ENCODE data around the gene SAP130.
"Not testable (repeated sequence)": the region's sequence is repeated elsewhere in the genome, so short reads cannot be mapped to it uniquely, and the experiment has no call there.

Gene SAP130

DNA sequence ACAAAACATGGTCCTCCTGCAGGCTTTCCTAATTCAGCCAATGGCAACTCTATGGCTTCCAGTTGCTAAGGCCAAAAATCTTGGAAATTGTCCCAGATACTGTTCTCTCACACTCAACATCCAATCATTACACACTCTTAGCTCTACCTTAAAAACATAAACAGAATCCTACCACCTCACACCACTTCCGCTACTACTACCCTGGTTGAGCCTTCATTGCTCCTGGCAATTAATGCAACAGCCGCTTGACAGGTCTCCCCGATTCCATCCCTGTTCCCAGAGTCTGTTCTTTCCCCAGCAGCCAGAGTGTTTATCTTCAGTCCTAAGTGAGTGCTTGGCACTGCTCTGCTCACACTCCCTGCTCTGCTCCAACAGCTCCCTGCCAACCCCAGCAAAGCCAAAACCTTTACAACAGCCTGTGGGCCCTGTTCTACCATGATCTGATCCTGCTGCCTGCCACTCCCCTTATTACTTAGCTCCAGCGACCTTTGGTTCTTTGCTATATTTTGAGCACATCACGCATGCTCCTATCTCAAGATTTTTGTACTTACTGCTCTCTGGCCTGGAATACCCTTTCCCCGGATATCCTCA lies 74.6 kb downstream of the SAP130 start:
- DNase-seq = no peak

- no peak for DNase-seq
Measured at GRCh38 chr2:127951026-127951425, 76.8 kb downstream of the SAP130 start.

- DNase-seq = no peak
Measured at GRCh38 chr2:127950264-127950663, 77.6 kb downstream of the SAP130 start.

GRCh38 chr2:127945281-127945680 lies 82.6 kb downstream of the SAP130 start:
- DNase-seq = no peak

GRCh38 chr2:127943186-127943585 lies 84.7 kb downstream of the SAP130 start:
- DNase-seq = no peak

- no peak for DNase-seq
Measured at GRCh38 chr2:127942002-127942401, 85.9 kb downstream of the SAP130 start.

GRCh38 chr2:127941461-127941860 lies 86.4 kb downstream of the SAP130 start:
- DNase-seq = no peak

GRCh38 chr2:127940641-127941040 lies 87.2 kb downstream of the SAP130 start:
- no peak for DNase-seq

DNA sequence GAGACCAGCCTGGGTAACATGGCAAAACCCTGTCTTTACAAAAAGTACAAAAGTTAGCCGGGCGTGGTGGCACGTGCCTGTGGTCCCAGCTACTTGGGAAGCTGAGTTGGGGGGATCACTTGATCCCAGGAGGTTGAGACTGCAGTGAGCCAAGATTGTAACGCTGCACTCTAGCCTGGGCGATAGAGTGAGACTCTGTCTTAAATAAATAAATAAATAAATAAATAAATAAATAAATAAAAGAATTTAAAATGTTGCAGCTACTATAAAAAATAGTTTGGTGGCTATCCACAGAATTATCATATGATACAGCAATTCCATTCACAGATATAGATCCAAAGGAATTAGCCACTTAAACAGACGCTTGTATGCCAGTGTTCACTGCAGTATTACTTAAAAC lies 92.5 kb downstream of the SAP130 start:
- no peak for DNase-seq

GRCh38 chr2:127932199-127932876 lies 95.5 kb downstream of the SAP130 start:
- DNase-seq = peak; percentile 45

DNA sequence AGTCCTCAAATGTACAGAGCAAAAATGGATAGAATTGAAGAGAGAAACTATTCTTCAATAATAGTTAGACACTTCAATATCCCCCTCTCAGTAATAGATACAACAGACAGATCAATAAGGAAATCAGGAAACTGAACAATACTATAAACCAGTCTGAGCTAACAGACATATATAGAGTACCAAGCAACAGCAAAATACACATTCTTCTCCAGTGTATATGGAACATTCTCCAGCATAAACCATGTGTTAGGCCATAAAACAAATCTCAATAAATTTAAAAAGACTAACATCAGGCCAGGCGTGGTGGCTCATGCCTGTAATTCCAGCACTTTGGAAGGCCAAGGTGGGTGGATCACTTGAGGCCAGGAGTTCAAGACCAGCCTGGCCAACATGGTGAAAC lies 98.4 kb downstream of the SAP130 start:
- DNase-seq = no peak

DNA sequence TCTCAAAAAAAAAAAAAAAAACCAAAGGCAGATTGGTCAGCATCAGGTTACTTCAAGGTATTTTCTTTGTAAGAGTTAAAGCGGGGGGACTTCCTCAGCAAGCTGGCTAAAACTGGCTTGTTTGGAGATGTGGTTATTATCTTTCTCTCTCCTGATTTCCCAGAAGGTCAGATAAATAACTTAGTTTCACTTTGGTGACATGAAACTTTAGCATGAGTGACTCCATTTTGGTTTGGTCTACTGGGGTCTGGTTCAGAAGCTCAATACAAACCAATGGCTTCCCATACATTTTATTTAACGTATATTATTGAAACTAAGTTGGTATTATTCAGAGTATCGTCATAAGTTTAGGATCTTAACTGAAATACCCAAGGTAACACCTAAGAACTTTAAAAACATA lies 100.5 kb downstream of the SAP130 start:
- DNase-seq = no peak

DNA sequence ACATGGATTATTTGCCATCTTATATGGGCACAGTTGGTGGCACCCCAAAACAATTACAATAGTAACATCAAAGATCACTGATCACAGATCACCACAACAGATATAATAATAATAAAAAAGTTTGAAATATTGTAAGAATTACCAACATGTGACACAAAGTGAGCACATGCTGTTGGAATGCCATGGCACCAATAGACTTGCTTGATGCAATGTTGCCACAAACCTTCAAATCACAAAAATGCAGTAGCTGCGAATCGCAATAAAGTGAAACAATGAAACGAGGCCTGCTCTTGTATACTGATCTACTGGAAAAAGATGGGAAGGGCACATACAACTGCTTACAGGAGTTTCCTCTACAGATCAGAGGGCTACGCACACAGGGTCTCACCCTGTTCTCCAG lies 109.9 kb downstream of the SAP130 start:
- peak; percentile 25 for DNase-seq

DNA sequence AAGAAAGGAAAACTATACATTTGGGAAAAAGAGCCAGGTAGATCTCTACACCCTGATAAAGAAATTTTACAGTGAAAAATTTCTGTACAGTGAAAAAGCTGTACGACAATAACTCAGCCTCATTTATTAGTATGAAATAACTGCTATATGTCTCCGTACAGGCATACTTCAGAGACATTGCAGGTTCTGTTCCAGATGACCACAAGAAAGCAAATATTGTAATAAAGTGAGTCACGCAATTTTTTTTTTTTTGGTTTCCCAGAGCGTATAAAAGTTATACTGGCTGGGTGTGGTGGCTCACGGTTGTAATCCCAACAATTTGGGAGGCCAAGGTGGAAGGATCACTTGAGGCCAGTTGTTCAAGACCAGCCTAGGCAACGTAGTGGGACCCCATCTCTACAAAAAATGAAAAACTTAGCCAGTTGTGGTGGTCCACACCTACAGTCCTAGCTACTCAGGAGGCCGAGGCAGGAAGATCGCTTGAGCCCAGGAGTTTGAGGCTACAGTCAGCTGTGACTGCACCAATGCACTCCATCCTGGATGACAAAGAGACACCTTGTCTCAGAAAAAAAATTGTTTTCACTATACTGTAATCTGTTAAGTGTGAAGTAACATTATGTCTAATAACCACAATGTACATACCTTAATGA lies 113.9 kb downstream of the SAP130 start:
- no peak for DNase-seq

DNA sequence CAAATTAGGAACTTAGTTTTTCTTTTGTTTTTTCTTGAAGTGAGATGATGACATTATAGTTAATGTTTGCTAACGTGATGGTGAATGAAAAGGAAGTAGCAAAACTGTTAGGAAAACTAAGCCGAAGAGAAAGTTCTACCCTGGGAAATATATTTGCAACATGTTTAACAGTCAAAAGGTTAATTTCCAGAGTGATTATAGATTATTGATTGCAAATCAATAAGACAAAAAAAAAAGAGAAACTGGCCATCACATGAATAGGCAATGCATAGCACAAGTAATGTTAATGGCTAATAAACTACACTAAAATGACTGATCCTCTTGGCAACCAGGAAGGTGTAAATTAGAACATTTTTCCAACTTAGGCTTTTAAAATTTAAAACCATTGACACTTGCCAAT lies 116.1 kb downstream of the SAP130 start:
- DNase-seq = no peak

GRCh38 chr2:127910415-127910814 lies 117.4 kb downstream of the SAP130 start:
- DNase-seq = no peak

DNA sequence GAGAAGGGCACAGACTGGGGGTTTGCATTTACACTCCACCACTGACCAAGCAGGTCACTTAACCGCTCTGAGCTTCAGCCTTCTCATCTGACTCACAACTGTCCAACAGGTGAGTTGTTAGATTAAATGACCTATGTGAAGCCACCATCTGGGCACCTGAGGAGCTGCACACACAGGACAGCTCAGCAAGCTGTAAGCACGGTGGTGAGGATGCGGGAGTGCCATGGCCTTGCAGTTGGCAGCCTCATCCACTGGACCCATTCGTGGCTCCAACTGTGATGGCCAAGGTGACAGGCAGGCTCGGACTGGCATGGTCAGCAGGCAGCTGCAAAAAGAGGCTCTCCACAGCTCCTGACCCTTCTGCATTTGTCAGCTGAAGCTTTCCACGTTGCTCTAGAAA lies 118.8 kb downstream of the SAP130 start:
- DNase-seq = no peak

DNA sequence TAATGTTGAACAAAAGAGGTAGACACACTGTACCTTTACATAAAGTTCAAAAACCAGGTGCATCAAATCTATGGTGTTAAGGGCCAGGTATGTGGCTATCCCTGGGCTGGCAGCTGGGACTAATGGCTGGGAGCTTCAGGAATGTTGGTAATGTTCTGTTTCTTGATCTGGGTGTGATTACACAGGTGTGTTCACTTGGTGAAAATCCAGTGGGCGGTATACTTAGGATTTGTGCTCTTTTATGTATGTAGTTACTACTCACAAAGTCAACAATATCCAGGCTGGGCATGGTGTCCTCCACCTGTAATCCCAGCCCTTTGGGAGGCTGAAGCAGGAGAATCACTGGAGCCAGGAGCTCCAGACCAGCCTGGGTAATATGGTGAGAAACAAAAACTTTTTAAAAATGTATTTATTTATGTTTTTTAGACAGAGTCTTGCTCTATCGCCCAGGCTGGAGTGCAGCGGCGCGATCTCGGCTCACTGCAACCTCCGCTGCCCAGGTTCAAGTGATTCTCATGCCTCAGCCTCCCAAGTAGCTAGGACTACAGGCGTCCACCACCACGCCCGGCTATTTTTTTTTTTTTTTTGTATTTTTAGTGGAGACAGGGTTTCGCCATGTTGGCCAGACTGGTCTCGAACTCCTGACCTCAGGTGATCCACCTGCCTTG lies 120.0 kb downstream of the SAP130 start:
- not testable (repeated sequence) for DNase-seq

DNA sequence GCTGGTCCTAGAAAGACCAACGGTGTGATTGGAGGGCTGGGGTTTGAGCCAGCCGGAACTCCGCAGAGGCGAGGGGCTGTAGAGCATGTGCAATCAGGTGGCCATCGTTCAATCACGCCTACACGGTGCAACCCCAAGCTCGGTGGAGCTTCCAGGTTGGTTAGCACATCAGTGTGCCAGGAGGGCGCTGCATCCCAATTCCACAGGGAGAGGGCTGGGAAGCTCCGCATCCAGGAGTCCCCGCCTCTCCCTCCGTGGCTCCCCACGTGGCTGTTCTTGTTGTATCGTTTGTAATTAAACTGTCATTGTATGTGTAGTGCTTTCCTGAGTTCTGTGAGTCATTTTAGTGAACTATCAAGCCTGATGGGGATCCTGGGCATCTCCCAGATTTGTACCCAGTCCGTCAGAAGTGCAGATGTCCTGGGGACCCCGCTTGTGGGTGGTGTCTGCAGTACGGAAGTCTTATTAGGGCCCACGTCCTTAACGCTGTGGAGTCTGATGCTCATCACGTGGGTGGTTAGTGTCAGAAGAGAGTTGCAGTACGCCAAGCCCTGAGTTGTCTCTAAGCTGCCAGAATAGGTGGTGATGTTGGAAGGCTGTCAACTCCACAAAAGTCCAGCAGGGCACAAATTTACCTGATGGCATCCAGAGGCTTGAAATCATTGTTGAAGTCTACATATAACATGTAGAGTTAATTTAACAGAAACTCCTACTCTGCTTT lies 121.5 kb downstream of the SAP130 start:
- DNase-seq = no peak

DNA sequence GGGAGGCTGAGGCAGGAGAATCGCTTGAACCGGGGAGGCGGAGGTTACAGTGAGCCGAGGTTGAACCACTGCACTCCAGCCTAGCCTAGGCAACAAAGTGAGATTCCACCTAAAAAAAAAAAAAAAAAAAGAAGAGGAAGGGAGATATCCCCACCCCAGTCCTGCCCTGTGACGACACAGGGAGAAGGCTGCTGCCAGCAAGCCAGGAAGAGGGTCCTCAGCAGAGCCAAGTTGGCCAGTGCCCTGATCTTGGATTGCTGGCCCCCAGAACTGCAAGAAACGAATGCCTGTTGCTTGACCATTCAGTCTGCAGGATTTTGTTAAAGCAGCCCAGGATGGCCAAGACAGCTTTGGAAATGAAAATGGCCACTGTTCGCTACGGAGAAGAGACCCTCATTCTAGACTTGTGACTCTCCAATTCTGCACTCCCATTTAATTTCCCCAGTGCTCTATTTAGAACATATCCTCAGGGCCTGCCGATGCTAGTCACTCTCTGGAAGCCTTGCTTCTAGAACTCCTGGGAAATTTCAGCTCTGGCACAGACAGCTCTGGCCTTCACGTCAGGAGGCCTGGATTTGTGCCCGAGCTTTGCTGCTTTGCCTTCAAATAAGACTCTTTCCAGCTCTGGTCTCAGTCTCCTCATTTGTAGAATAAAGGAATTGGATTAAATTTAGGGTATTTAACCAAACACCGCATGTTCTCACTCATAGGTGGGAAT lies 126.4 kb downstream of the SAP130 start:
- DNase-seq = no peak

DNA sequence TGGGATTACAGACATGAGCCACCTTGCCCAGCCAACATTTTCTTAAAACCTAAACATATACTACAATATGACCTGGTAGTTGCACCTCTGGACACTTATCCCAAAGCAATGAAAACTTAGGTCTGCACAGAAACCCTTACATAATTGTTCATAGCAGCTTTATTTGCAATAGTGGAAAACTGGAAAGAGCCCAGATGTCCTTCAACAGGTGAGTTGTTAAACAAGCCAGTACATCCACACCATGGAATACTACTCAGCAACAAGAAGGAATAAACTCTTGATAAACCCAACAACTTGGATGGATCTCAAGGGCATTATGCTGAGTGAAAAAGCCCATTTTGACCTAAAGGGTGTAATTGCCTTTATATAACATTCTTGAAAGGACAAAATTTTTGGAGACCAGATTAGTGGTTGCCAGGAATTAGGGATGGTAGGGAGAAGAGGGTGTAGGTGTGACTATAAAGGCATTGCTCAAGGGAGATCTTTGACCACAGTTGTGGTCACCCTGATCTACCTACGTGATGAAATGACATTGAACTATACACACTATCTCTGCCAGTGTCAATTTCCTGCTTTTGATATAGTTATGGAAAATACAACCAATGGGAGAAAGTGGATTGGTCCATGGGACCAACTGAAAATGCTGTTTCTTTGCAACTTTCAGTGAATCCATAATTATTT lies 130.2 kb downstream of the SAP130 start:
- no peak for DNase-seq

DNA sequence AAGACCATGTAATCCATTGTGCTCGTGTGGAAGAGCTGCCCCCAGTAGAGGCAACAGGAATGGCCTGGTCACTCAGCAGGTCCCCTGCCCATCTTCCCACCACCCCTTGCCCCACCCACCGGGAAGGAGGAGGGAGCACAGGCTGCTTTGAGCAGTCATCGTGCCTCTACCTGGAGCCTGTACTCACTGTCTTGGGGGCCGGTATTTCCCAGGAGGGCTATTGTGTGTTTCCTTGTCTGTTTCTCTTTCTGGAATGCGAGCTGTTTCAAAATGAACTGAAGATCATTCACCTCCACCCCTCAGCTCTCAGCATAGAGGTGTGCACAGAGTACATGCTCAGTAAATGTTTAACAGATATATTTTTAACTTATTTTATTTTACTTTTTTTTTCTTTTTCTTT lies 134.4 kb downstream of the SAP130 start:
- no peak for DNase-seq
